Measurements from ENCODE around the gene PTPRN2.

The PTPRN2 gene

DNA sequence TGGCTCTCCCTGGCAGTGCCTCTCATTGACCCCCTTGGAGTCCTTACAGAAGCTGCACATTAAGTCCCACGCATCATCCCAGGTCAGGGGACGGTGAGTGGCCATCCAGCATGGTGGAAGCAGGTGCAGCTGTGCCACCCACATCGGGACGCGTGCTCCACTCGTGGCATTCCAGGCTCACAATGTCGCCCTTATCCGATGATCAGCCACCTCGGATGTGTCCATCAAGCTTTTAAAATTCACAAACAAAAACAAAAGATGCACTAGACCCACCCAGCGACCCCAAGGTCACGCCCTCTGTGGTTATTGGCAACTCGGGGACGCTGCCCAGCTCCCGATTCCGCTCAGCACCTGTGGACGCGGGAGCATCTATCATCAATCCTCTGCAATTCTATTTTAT is 530.9 kb downstream of the PTPRN2 start:
- Histone ChIP-seq H3K79me2 (ENCODE audit: control insufficient read depth, insufficient read depth, low read length) (no peaks in the 10 kb centered on the region), H2BK120ac (ENCODE audit: low read depth, low read length) (no peak overlapping the region), H3K56ac (ENCODE audit: low read length) (no peak overlapping the region), H3K36me3 (ENCODE audit: control insufficient read depth, insufficient read depth, low read length) (no peaks in the 10 kb centered on the region), H3K9ac (ENCODE audit: low read length) (no peak overlapping the region), H3K18ac (ENCODE audit: low read length) (no peak overlapping the region), H4K5ac (ENCODE audit: low read length) (no peak overlapping the region), H3K27ac (ENCODE audit: low read depth, low read length) (no peak overlapping the region), H3K27me3 (ENCODE audit: insufficient read depth, low read length, poor library complexity) (no peaks in the 10 kb centered on the region), H2BK15ac (replicated peaks; ENCODE audit: low read depth) (no peak overlapping the region), H3K4me1 (ENCODE audit: control insufficient read depth, low read depth, low read length) (no peaks in the 10 kb centered on the region), H2BK5ac (ENCODE audit: low read length) (no peak overlapping the region), H3K4me2 (ENCODE audit: low read length) (no peak overlapping the region), H2AK5ac (ENCODE audit: low read length) (no peak overlapping the region), H3K23ac (ENCODE audit: low read length) (no peak overlapping the region), H3K4ac (ENCODE audit: low read depth, low read length) (no peak overlapping the region), H3K79me1 (ENCODE audit: low read length) (no peaks in the 10 kb centered on the region), H4K8ac (ENCODE audit: low read depth, low read length) (no peak overlapping the region), H3K4me3 (ENCODE audit: low read length) (no peak overlapping the region)
- no peak for DNase-seq
- WGBS (ENCODE audit: extremely low coverage, insufficient coverage, low lambda C conversion rate), result no CpG with 5 or more reads among the region's 17 CpGs

DNA sequence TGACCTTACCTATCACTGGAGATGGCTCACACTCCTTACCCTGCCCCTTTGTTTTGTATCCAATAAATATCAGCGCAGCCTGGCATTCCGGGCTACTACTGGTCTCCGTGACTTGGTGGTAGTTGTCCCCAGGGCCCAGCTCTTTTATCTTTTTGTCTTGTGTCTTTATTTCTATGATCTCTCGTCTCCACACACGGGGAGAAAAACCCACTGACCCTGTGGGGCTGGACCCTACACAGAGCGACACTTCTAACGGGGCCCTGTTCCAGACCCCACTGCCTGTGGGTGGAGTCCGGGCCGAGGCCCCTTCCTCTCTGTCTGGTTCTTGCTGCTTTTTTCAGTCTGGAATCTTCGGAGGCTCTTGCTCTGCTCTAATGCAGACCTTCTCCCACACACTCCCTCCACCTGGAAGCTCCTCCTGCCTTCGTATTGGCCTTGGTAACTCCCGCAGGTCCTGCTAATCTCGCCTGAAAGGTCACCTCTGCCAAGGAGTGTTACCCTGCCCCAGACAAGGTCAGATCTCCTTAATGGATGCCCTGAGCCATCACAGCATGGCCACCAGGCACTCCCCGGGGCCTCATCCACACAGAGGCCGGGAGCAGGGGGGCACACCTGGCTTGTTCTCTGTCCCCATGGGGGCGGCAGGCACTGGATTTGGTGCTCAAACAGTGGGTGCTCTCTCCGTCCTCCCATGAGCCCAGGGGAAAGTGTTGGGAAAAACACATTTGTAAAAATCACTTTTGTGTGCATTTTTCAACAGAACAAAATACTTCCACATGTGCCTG is 531.7 kb downstream of the PTPRN2 start:
- Histone ChIP-seq H3K23ac (ENCODE audit: low read length) (no peak overlapping the region), H3K4me3 (ENCODE audit: low read length) (no peak overlapping the region), H2BK120ac (ENCODE audit: low read depth, low read length) (no peak overlapping the region), H3K4me1 (ENCODE audit: control insufficient read depth, low read depth, low read length) (no peaks in the 10 kb centered on the region), H3K79me2 (ENCODE audit: control insufficient read depth, insufficient read depth, low read length) (no peaks in the 10 kb centered on the region), H3K18ac (ENCODE audit: low read length) (no peak overlapping the region), H4K5ac (ENCODE audit: low read length) (no peak overlapping the region), H2BK5ac (ENCODE audit: low read length) (no peak overlapping the region), H2AK5ac (ENCODE audit: low read length) (no peak overlapping the region), H3K27ac (ENCODE audit: low read depth, low read length) (no peak overlapping the region), H3K27me3 (ENCODE audit: insufficient read depth, low read length, poor library complexity) (no peaks in the 10 kb centered on the region), H3K4ac (ENCODE audit: low read depth, low read length) (no peak overlapping the region), H3K9ac (ENCODE audit: low read length) (no peak overlapping the region), H3K56ac (ENCODE audit: low read length) (no peak overlapping the region), H3K36me3 (ENCODE audit: control insufficient read depth, insufficient read depth, low read length) (no peaks in the 10 kb centered on the region), H3K79me1 (ENCODE audit: low read length) (no peaks in the 10 kb centered on the region), H3K4me2 (ENCODE audit: low read length) (no peak overlapping the region), H4K8ac (ENCODE audit: low read depth, low read length) (no peak overlapping the region), H2BK15ac (replicated peaks; ENCODE audit: low read depth) (no peak overlapping the region)
- no peak for DNase-seq
- WGBS (ENCODE audit: extremely low coverage, insufficient coverage, low lambda C conversion rate), result no CpG with 5 or more reads among the region's 17 CpGs

DNA sequence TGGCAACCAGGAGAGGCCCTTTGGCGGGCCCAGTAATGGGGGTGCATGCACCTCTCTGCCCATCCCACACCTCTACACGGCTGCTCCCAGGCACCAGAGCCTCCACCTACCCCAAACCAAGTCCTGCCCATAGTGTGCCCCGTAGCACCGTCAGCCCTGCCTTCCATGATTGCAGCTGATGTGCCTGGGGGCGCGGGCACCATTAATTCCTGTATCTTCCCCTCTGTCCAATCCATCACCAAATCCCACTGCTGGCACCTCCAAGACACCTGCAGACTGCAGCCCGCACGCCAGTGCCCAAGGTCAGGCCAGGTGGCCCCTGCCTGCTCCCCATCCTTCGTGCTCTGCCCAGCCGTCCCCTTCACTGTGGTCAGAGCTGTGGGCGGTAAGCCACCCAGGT is 533.0 kb downstream of the PTPRN2 start:
- H3K56ac ChIP-seq (ENCODE audit: low read length), result no peak overlapping the region
- H2BK15ac ChIP-seq (replicated peaks; ENCODE audit: low read depth), result no peak overlapping the region
- no peak overlapping the region for H4K8ac ChIP-seq (ENCODE audit: low read depth, low read length)
- no peak for DNase-seq
- no peaks in the 10 kb centered on the region for H3K36me3 ChIP-seq (ENCODE audit: control insufficient read depth, insufficient read depth, low read length)
- H3K9ac ChIP-seq (ENCODE audit: low read length), result no peak overlapping the region
- no peaks in the 10 kb centered on the region for H3K27me3 ChIP-seq (ENCODE audit: insufficient read depth, low read length, poor library complexity)
- H3K27ac ChIP-seq (ENCODE audit: low read depth, low read length), result no peak overlapping the region
- no peaks in the 10 kb centered on the region for H3K4me1 ChIP-seq (ENCODE audit: control insufficient read depth, low read depth, low read length)
- H2BK120ac ChIP-seq (ENCODE audit: low read depth, low read length), result no peak overlapping the region
- no peaks in the 10 kb centered on the region for H3K79me1 ChIP-seq (ENCODE audit: low read length)
- no peak overlapping the region for H3K23ac ChIP-seq (ENCODE audit: low read length)
- no peak overlapping the region for H3K18ac ChIP-seq (ENCODE audit: low read length)
- no peak overlapping the region for H3K4ac ChIP-seq (ENCODE audit: low read depth, low read length)
- H3K4me2 ChIP-seq (ENCODE audit: low read length), result no peak overlapping the region
- H3K4me3 ChIP-seq (ENCODE audit: low read length), result no peak overlapping the region
- H2AK5ac ChIP-seq (ENCODE audit: low read length), result no peak overlapping the region
- no peaks in the 10 kb centered on the region for H3K79me2 ChIP-seq (ENCODE audit: control insufficient read depth, insufficient read depth, low read length)
- no CpG with 5 or more reads among the region's 11 CpGs for whole genome bisulfite sequencing (ENCODE audit: extremely low coverage, insufficient coverage, low lambda C conversion rate)
- H4K5ac ChIP-seq (ENCODE audit: low read length), result no peak overlapping the region
- H2BK5ac ChIP-seq (ENCODE audit: low read length), result no peak overlapping the region

GRCh38 chr7:158054081-158054480 is 533.5 kb downstream of the PTPRN2 start:
- Histone ChIP-seq H2BK120ac (ENCODE audit: low read depth, low read length) (no peak overlapping the region), H4K5ac (ENCODE audit: low read length) (no peak overlapping the region), H2BK15ac (replicated peaks; ENCODE audit: low read depth) (no peak overlapping the region), H3K36me3 (ENCODE audit: control insufficient read depth, insufficient read depth, low read length) (no peaks in the 10 kb centered on the region), H3K27ac (ENCODE audit: low read depth, low read length) (no peak overlapping the region), H3K79me1 (ENCODE audit: low read length) (no peaks in the 10 kb centered on the region), H3K4ac (ENCODE audit: low read depth, low read length) (no peak overlapping the region), H3K18ac (ENCODE audit: low read length) (no peak overlapping the region), H3K4me3 (ENCODE audit: low read length) (no peak overlapping the region), H3K4me2 (ENCODE audit: low read length) (no peak overlapping the region), H3K23ac (ENCODE audit: low read length) (no peak overlapping the region), H3K27me3 (ENCODE audit: insufficient read depth, low read length, poor library complexity) (no peaks in the 10 kb centered on the region), H3K79me2 (ENCODE audit: control insufficient read depth, insufficient read depth, low read length) (no peaks in the 10 kb centered on the region), H2AK5ac (ENCODE audit: low read length) (no peak overlapping the region), H3K4me1 (ENCODE audit: control insufficient read depth, low read depth, low read length) (no peaks in the 10 kb centered on the region), H4K8ac (ENCODE audit: low read depth, low read length) (no peak overlapping the region), H3K9ac (ENCODE audit: low read length) (no peak overlapping the region), H3K56ac (ENCODE audit: low read length) (no peak overlapping the region), H2BK5ac (ENCODE audit: low read length) (no peak overlapping the region)
- WGBS (ENCODE audit: extremely low coverage, insufficient coverage, low lambda C conversion rate), result no CpG with 5 or more reads among the region's 8 CpGs
- DNase-seq, result no peak

- Histone ChIP-seq H3K27ac (ENCODE audit: low read depth, low read length) (no peak overlapping the region), H2AK5ac (ENCODE audit: low read length) (no peak overlapping the region)
Measured at GRCh38 chr7:158053183-158053915, 534.3 kb downstream of the PTPRN2 start.

More at GRCh38 chr7:158053183-158053915, 534.3 kb downstream of the PTPRN2 start:
- whole genome bisulfite sequencing (ENCODE audit: extremely low coverage, insufficient coverage, low lambda C conversion rate), result no CpG with 5 or more reads among the region's 14 CpGs
- Histone ChIP-seq H2BK120ac (ENCODE audit: low read depth, low read length) (no peak overlapping the region), H3K23ac (ENCODE audit: low read length) (no peak overlapping the region), H2BK5ac (ENCODE audit: low read length) (no peak overlapping the region), H4K8ac (ENCODE audit: low read depth, low read length) (no peak overlapping the region), H3K79me1 (ENCODE audit: low read length) (no peaks in the 10 kb centered on the region), H3K4me3 (ENCODE audit: low read length) (no peak overlapping the region), H4K5ac (ENCODE audit: low read length) (no peak overlapping the region), H3K27me3 (ENCODE audit: insufficient read depth, low read length, poor library complexity) (no peaks in the 10 kb centered on the region), H3K18ac (ENCODE audit: low read length) (no peak overlapping the region), H3K56ac (ENCODE audit: low read length) (no peak overlapping the region), H3K36me3 (ENCODE audit: control insufficient read depth, insufficient read depth, low read length) (no peaks in the 10 kb centered on the region), H3K4ac (ENCODE audit: low read depth, low read length) (no peak overlapping the region), H3K4me1 (ENCODE audit: control insufficient read depth, low read depth, low read length) (no peaks in the 10 kb centered on the region), H3K4me2 (ENCODE audit: low read length) (no peak overlapping the region), H3K79me2 (ENCODE audit: control insufficient read depth, insufficient read depth, low read length) (no peaks in the 10 kb centered on the region), H2BK15ac (replicated peaks; ENCODE audit: low read depth) (no peak overlapping the region), H3K9ac (ENCODE audit: low read length) (no peak overlapping the region)
- DNase-seq, result no peak
